HepG2 (cell line): ENCODE data around the gene EIF4A3. TPM values are rescaled to one million over a fixed set of nuclear protein-coding genes. Genes with fewer than 3 reads are reported as not detected.

Experiments used
- CREBL2 ChIP-seq: sonication (generic); formaldehyde crosslinking; IDR thresholded peaks from 2 replicates; pipeline ENCODE4 v1.8.1; 2023; ENCODE audit warnings: missing genetic modification reagents, mild to moderate bottlenecking, borderline replicate concordance
- CTCF ChIP-seq: sonication (generic); formaldehyde crosslinking; IDR thresholded peaks from 2 replicates; pipeline ENCODE4 v1.5.0; 2020; ENCODE audit warnings: mild to moderate bottlenecking, missing genetic modification reagents, moderate library complexity
- GTF3A ChIP-seq: sonication (generic); formaldehyde crosslinking; conservative IDR thresholded peaks from 2 replicates; pipeline ENCODE4 v1.4.0; 2020; ENCODE audit warnings: mild to moderate bottlenecking, missing genetic modification reagents
- HHEX ChIP-seq: IDR thresholded peaks from 2 replicates; pipeline ENCODE4 v1.6.1; 2016; ENCODE audit warnings: control low read depth
- IRF9 ChIP-seq: sonication (generic); formaldehyde crosslinking; IDR thresholded peaks from 2 replicates; pipeline ENCODE4 v1.8.0; 2022; ENCODE audit warnings: missing genetic modification reagents, mild to moderate bottlenecking, borderline replicate concordance
- MAX ChIP-seq: IDR thresholded peaks from 2 replicates; pipeline ENCODE4 v1.6.1; 2012; ENCODE audit warnings: inconsistent platforms
- PBX3 ChIP-seq: sonication (generic); formaldehyde crosslinking; IDR thresholded peaks from 2 replicates; pipeline ENCODE4 v1.8.1; 2023; ENCODE audit warnings: missing genetic modification reagents, inconsistent platforms, borderline replicate concordance
- SMAD1 ChIP-seq: sonication (generic); formaldehyde crosslinking; IDR thresholded peaks from 2 replicates; pipeline ENCODE4 v1.4.0; 2020; ENCODE audit warnings: missing genetic modification reagents, low read depth, mild to moderate bottlenecking, borderline replicate concordance
- TCF7L2 ChIP-seq: IDR thresholded peaks from 2 replicates; pipeline ENCODE4 v1.6.1; 2011; ENCODE audit warnings: mild to moderate bottlenecking, low read depth, low read length, moderate library complexity
- ZBTB34 ChIP-seq: sonication (generic); formaldehyde crosslinking; IDR thresholded peaks from 2 replicates; pipeline ENCODE4 v1.8.0; 2022; ENCODE audit warnings: mild to moderate bottlenecking, missing genetic modification reagents
- ZFAT ChIP-seq: sonication (generic); formaldehyde crosslinking; conservative IDR thresholded peaks from 2 replicates; pipeline ENCODE4 v1.8.1; 2023; ENCODE audit warnings: missing genetic modification reagents, inconsistent platforms
- ZFP82 ChIP-seq: sonication (generic); formaldehyde crosslinking; IDR thresholded peaks from 2 replicates; pipeline ENCODE4 v1.5.1; 2020; ENCODE audit warnings: mild to moderate bottlenecking, missing genetic modification reagents, borderline replicate concordance
- ZNF20 ChIP-seq: sonication (generic); formaldehyde crosslinking; IDR thresholded peaks from 2 replicates; pipeline ENCODE4 v1.4.0; 2020; ENCODE audit warnings: mild to moderate bottlenecking, moderate library complexity, missing genetic modification reagents
- ZNF609 ChIP-seq: sonication (generic); formaldehyde crosslinking; IDR thresholded peaks from 2 replicates; pipeline ENCODE4 v1.4.0; 2020; ENCODE audit warnings: mild to moderate bottlenecking, missing genetic modification reagents, borderline replicate concordance
- ZNF674 ChIP-seq: sonication (generic); formaldehyde crosslinking; IDR thresholded peaks from 2 replicates; pipeline ENCODE4 v1.5.0; 2020; ENCODE audit warnings: low read depth, mild to moderate bottlenecking, missing genetic modification reagents
- ZNF75D ChIP-seq: sonication (generic); formaldehyde crosslinking; IDR thresholded peaks from 2 replicates; pipeline ENCODE4 v1.8.1; 2023; ENCODE audit warnings: missing genetic modification reagents, mild to moderate bottlenecking, borderline replicate concordance
- polyA plus RNA-seq, 8 experiments: library from polyadenylated mRNA; depleted of rRNA in 3 of 8; stranded (reverse) in 7 of 8; unstranded in 1 of 8; fragments of >200 nt; fragmentation: Illumina TruSeq in 4 of 8; extraction: Trizol in 4 of 8; gene quantifications; 2 replicates each; pipeline versions ENCODE4 v1.2.1 to v1.2.3, GENCODE V29; 2011 to 2016; ENCODE audit warnings: low read depth in 4 of 8, missing spikeins in 1 of 8, mixed read lengths in 1 of 8; ENCODE audit not compliant: insufficient read depth in 1 of 8
- total RNA-seq, 5 experiments: library from RNA; depleted of rRNA; stranded (reverse); fragments of >200 nt; fragmentation: Illumina TruSeq; extraction: Trizol; gene quantifications; 2 replicates each; pipeline ENCODE4 v1.2.3, GENCODE V29; 2016; ENCODE audit warnings: low read depth in 1 of 5

Gene EIF4A3
- total and polyA plus RNA-seq, 2 of the 13 experiments (the other 11 are each of a cell fraction or from before 2014, with no cell fraction given) = 145 to 187 TPM

- TF ChIP-seq CREBL2 (CRISPR knock-in tag) = 0 out of 2 replicates have a peak, but pooled peaks have one; percentile 16
- no peak for TF ChIP-seq GTF3A (CRISPR knock-in tag)
- TF ChIP-seq ZFP82 (CRISPR knock-in tag) = peak; percentile 78; the same call in 1 of the 2 replicates
- TF ChIP-seq ZBTB34 (CRISPR knock-in tag) = peak; percentile 2; the same call in 1 of the 2 replicates
- peak; percentile 82 for TF ChIP-seq MAX
- TF ChIP-seq TCF7L2 = no peak
- no peak for TF ChIP-seq ZNF20 (CRISPR knock-in tag)
- peak; percentile 86 for TF ChIP-seq CTCF (CRISPR knock-in tag)
- no peak for TF ChIP-seq ZFAT
- TF ChIP-seq IRF9 (CRISPR knock-in tag) = peak; percentile 88; the same call in 1 of the 2 replicates
- 0 out of 2 replicates have a peak, but pooled peaks have one; percentile 26 for TF ChIP-seq SMAD1 (CRISPR knock-in tag)
- TF ChIP-seq ZNF609 (CRISPR knock-in tag) = no peak
- peak; percentile 98 for TF ChIP-seq ZNF674 (CRISPR knock-in tag)
- no peak for TF ChIP-seq ZNF75D (CRISPR knock-in tag)
- no peak for TF ChIP-seq PBX3
- TF ChIP-seq HHEX = no peak
Measured at GRCh38 chr17:80101011-80101945, 45.6 kb downstream of the EIF4A3 start, which contains the start of gene GAA (continued).
